ENCODE measurements around the gene SOX6. TPM values are rescaled to one million over a fixed set of nuclear protein-coding genes. Genes with fewer than 3 reads are reported as not detected.

SOX6 gene
- total RNA-seq, 1 experiment from 2014 or later, result 0.21 TPM

GRCh38 chr11:16276251-16276650 is 80.1 kb downstream of the SOX6 start:
- Histone ChIP-seq H3K4me3 (ENCODE audit: low read depth in 2 of 2, low read length in 2 of 2) (no peak overlapping the region), H3K4me1 (ENCODE audit: control insufficient read depth, insufficient read depth, low read length) (no peaks in the 10 kb centered on the region), H3K27me3 (ENCODE audit: control insufficient read depth, insufficient read depth, low read length) (no peaks in the 10 kb centered on the region), H3K36me3 (ENCODE audit: control insufficient read depth, insufficient read depth, low read length) (no peaks in the 10 kb centered on the region; the same call in 1 of the 2 replicates), H3K9me3 (ENCODE audit: control insufficient read depth, insufficient read depth, low read depth, low read length) (no peaks in the 10 kb centered on the region), H3K27ac (ENCODE audit: low read length) (no peak overlapping the region)
- in situ Hi-C loops (cut with HindIII; ENCODE audit: low pct_unique_long_range_greater_than_20kb, low sequenced_read_pairs) (no loop called here), intact Hi-C loops (cut with micrococcal nuclease; ENCODE audit: unreplicated experiment) (no loop called here)
- ATAC-seq (no peak), DNase-seq (ENCODE audit: low read depth, low spot score) (no peak)
- BruUV-seq (replicated peaks), result no TSS peak
- no peak for TF ChIP-seq REST (IDR thresholded peaks at IDR 0.05; ENCODE audit: insufficient read depth in 1 of 2, low read depth in 2 of 2, low read length in 1 of 2)
- TF ChIP-seq TCF7L2 (IDR thresholded peaks at IDR 0.05; ENCODE audit: low read depth, low read length), result no peak
- no peak for TF ChIP-seq CTCF (IDR thresholded peaks at IDR 0.05)
- no peak for TF ChIP-seq SIN3A (IDR thresholded peaks at IDR 0.05; ENCODE audit: borderline replicate concordance, insufficient read depth, low read depth, low read length)
- TF ChIP-seq POLR2AphosphoS5 (IDR thresholded peaks at IDR 0.05; ENCODE audit: low read depth, low read length), result no peak
- CTCF ChIA-PET, result no interaction called here
- POLR2A ChIA-PET, result no interaction called here

GRCh38 chr11:16271258-16271657 is 85.1 kb downstream of the SOX6 start:
- H3K4me3 ChIP-seq (ENCODE audit: low read depth in 2 of 2, low read length in 2 of 2), result no peak overlapping the region
- BruUV-seq (replicated peaks), result no TSS peak
- no peaks in the 10 kb centered on the region for H3K27me3 ChIP-seq (ENCODE audit: control insufficient read depth, insufficient read depth, low read length)
- no peaks in the 10 kb centered on the region for H3K9me3 ChIP-seq (ENCODE audit: control insufficient read depth, insufficient read depth, low read depth, low read length)
- ATAC-seq, result no peak
- H3K36me3 ChIP-seq (ENCODE audit: control insufficient read depth, insufficient read depth, low read length), result no peaks in the 10 kb centered on the region; the same call in 1 of the 2 replicates
- DNase-seq (ENCODE audit: low read depth, low spot score), result no peak
- in situ Hi-C loops (cut with HindIII; ENCODE audit: low pct_unique_long_range_greater_than_20kb, low sequenced_read_pairs), result no loop called here
- CTCF ChIA-PET, result no interaction called here
- intact Hi-C loops (cut with micrococcal nuclease; ENCODE audit: unreplicated experiment), result no loop called here
- POLR2A ChIA-PET, result no interaction called here
- TF ChIP-seq POLR2AphosphoS5 (IDR thresholded peaks at IDR 0.05; ENCODE audit: low read depth, low read length) (no peak), REST (IDR thresholded peaks at IDR 0.05; ENCODE audit: insufficient read depth in 1 of 2, low read depth in 2 of 2, low read length in 1 of 2) (no peak), TCF7L2 (IDR thresholded peaks at IDR 0.05; ENCODE audit: low read depth, low read length) (no peak), CTCF (IDR thresholded peaks at IDR 0.05) (no peak), SIN3A (IDR thresholded peaks at IDR 0.05; ENCODE audit: borderline replicate concordance, insufficient read depth, low read depth, low read length) (no peak)
- no peak overlapping the region for H3K27ac ChIP-seq (ENCODE audit: low read length)
- no peaks in the 10 kb centered on the region for H3K4me1 ChIP-seq (ENCODE audit: control insufficient read depth, insufficient read depth, low read length)
